GM21447 (cell line): ENCODE measurements around the gene TNS1.

Experiments used
- ATAC-seq: cut with Tn5 transposase; IDR thresholded peaks from one replicate; pipeline ENCODE4 v1.9.1; 2021; ENCODE audit not compliant: unreplicated experiment

The TNS1 gene

DNA sequence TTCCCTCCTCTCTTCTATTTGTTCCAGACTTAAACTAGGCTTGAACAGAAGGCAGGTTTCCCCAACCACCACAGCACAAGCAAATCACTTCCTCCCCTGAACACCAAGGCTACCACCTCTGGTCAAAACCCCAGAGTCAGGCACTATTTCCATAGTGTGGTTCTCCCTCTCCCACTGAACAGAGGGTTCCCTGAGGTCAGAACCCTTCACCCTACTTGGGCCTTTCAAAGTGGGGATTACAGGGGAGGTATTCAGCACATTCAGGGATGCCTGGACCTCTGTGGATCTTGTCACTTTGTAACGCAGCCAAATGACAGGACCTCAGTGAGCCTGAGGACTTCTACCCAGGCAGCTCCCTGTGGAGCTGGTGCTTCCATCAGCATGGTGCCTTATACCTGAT, 88.7 kb downstream of the TNS1 start:
- ATAC-seq: no peak

- no peak for ATAC-seq
Measured at GRCh38 chr2:217913436-217913835, 89.4 kb downstream of the TNS1 start.

GRCh38 chr2:217912098-217913024, 90.4 kb downstream of the TNS1 start:
- no peak for ATAC-seq

DNA sequence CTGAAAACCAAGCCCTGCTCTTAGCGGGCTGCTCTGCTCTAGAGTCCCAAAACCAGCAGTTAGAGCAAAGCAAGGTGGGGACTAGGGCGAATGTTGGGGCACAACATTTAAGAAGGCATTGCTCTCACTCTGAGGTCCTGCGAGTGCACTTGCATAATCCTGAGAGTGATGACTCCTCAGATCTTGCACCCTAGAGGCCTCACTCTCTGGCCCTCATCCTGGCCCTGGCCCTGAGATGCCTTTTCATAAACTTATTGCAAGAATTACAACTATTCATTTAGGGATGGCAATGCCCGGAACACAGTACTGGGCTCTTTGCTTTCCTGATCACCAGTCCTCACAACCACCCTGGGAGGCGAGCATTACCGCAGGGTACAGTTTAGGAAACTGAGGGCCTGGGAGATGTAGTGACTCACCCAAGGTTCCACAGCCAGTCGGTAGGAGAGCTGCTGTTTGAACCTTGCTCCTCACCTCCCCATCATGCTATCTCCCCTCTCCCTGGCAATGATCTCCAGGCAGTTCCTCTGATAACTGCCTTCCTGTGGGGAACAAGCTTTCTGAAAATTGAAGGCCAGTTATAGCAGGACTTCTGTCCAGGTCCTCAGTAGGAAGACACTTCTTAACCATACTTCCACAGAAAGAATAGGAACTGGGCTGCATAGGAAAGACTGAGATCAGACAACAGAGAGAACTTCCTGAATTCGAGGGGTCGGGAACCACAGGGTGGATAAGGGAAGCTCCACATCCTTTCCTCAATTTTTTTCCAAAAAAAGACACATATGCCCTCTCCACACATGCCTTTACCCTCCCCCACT, 91.3 kb downstream of the TNS1 start:
- no peak for ATAC-seq

- no peak for ATAC-seq
Measured at GRCh38 chr2:217910875-217911212, 92.0 kb downstream of the TNS1 start.

GRCh38 chr2:217909156-217909820, 93.5 kb downstream of the TNS1 start:
- ATAC-seq: no peak

GRCh38 chr2:217908544-217908943, 94.3 kb downstream of the TNS1 start:
- no peak for ATAC-seq

DNA sequence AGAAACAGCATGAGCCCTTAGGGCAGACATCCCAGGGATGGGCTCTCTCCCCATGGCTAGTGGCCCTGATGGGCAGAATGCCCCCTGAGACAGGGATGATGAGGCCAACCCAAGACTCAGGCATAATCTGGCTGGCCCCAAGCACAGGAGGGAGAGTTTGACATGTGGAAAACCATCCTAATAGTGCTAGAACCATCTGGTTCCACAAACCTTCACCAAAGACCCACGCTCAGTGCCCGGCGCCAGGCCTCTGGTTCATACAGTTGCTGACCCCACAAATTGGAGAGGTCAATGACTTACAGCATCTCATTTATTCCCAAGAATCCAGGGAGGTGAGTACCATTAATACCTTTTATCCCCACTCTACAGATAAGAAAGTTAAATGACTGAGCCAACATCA, 95.5 kb downstream of the TNS1 start:
- ATAC-seq: no peak

- no peak for ATAC-seq
Measured at GRCh38 chr2:217906798-217907197, 96.0 kb downstream of the TNS1 start.

GRCh38 chr2:217905896-217906295, 96.9 kb downstream of the TNS1 start:
- no peak for ATAC-seq

- ATAC-seq: no peak
Measured at GRCh38 chr2:217905395-217905794, 97.4 kb downstream of the TNS1 start.

GRCh38 chr2:217904614-217904965, 98.2 kb downstream of the TNS1 start:
- ATAC-seq: no peak

- no peak for ATAC-seq
Measured at GRCh38 chr2:217903859-217904613, 98.8 kb downstream of the TNS1 start.

- no peak for ATAC-seq
Measured at GRCh38 chr2:217903142-217903858, 99.5 kb downstream of the TNS1 start.

- ATAC-seq: no peak
Measured at GRCh38 chr2:217902379-217903141, 100.2 kb downstream of the TNS1 start.

- no peak for ATAC-seq
Measured at GRCh38 chr2:217901835-217902378, 100.9 kb downstream of the TNS1 start.

DNA sequence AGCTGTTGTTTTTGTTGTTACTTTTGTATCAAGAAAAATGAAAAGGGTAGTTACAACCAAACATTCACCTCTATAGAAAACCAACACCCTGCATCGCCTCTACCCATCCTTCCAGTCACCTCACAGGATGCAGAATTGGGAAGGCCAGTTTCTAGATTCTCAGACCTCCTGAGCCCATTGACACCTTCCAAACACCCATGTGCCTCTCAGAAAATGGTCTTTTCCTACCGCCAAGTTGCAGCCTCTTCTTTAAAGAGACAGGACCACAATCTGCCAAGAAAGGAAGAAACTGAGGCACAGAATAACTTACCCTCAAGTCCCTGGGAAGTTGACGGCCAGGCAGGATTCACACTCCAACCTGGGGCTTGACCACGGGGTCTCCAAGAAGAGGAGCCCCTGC, 101.4 kb downstream of the TNS1 start:
- ATAC-seq: no peak

GRCh38 chr2:217900780-217901360, 101.9 kb downstream of the TNS1 start:
- ATAC-seq: no peak
